ENCODE data around the gene SPATA6L. TPM values are rescaled to one million over a fixed set of nuclear protein-coding genes. Genes with fewer than 3 reads are reported as not detected.

SPATA6L gene
- total RNA-seq, 1 experiment from 2014 or later: 0.57 TPM

- CTCF ChIA-PET: no interaction called here
- H3K4me1 ChIP-seq (ENCODE audit: control insufficient read depth in 1 of 2, insufficient read depth in 2 of 2, low read length in 2 of 2): peaks cover 8 to 15% of the 10 kb centered on the region in 2 experiments; a peak in 3 of 4 replicates
- H3K36me3 ChIP-seq (ENCODE audit: control insufficient read depth in 1 of 2, insufficient read depth in 2 of 2, low read length in 2 of 2): no peaks in the 10 kb centered on the region
- no peaks in the 10 kb centered on the region for H3K27me3 ChIP-seq (ENCODE audit: insufficient read depth, low read length)
- BruUV-seq (replicated peaks): no TSS peak
- no peaks in the 10 kb centered on the region for H3K9me2 ChIP-seq (ENCODE audit: insufficient read depth)
- H3K27ac ChIP-seq (ENCODE audit: low read depth, low read length): no peak overlapping the region
- ATAC-seq (no peak), DNase-seq (ENCODE audit: low read depth, low spot score) (no peak)
- no peaks in the 10 kb centered on the region for H3K9me3 ChIP-seq (ENCODE audit: control insufficient read depth in 1 of 2, insufficient read depth in 1 of 2, low read depth in 1 of 2, low read length in 2 of 2)
- no peak overlapping the region for H2AFZ ChIP-seq (ENCODE audit: low read depth, low read length, poor library complexity, severe bottlenecking)
- TF ChIP-seq EZH2phosphoT487 (IDR thresholded peaks at IDR 0.05; ENCODE audit: borderline replicate concordance): no peak
- no peak for TF ChIP-seq SRF (IDR thresholded peaks at IDR 0.05; ENCODE audit: low read depth)
- no peak for TF ChIP-seq RAD21 (IDR thresholded peaks at IDR 0.05; ENCODE audit: low read depth)
- TF ChIP-seq ZFX (IDR thresholded peaks at IDR 0.05): no peak
- TF ChIP-seq JUND (IDR thresholded peaks at IDR 0.05): no peak
- TF ChIP-seq TCF7L2 (IDR thresholded peaks at IDR 0.05; ENCODE audit: borderline replicate concordance, extremely low read depth, insufficient read depth, insufficient read length): no peak
- TF ChIP-seq SP1 (IDR thresholded peaks at IDR 0.05; ENCODE audit: low read depth): no peak
- no peak for TF ChIP-seq POLR2A (IDR thresholded peaks at IDR 0.05; ENCODE audit: borderline replicate concordance, extremely low read depth, insufficient read depth, insufficient read length)
- TF ChIP-seq ATF3 (IDR thresholded peaks at IDR 0.05): no peak
- TF ChIP-seq EZH2 (IDR thresholded peaks at IDR 0.05): no peak
- no peak for TF ChIP-seq MAX (IDR thresholded peaks at IDR 0.05)
- TF ChIP-seq ZBTB33 (IDR thresholded peaks at IDR 0.05; ENCODE audit: extremely low read depth, insufficient replicate concordance, low read length): no peak
- no peak for TF ChIP-seq ELF1 (IDR thresholded peaks at IDR 0.05; ENCODE audit: borderline replicate concordance, low read depth)
- no peak for TF ChIP-seq SIN3A (IDR thresholded peaks at IDR 0.05; ENCODE audit: low read depth)
- no peak for TF ChIP-seq REST (IDR thresholded peaks at IDR 0.05; ENCODE audit: low read depth)
- no peak for TF ChIP-seq CBX3 (IDR thresholded peaks at IDR 0.05; ENCODE audit: low read depth)
- RAD21 ChIA-PET (ENCODE audit: low non-redundant PET in 1 of 2, low total read pairs in 2 of 2, uncharacterized antibody in 2 of 2, unreplicated experiment in 2 of 2): no interaction called here
- intact Hi-C loops (cut with micrococcal nuclease): loop anchor here (10.0 kb wide), 2 partner anchors 317 to 927 kb away; partner anchors contain the start of gene JAK2
- no peaks in the 10 kb centered on the region; the same call in 1 of the 2 replicates for H3K79me2 ChIP-seq (ENCODE audit: insufficient read depth, low read length)
- no peak overlapping the region for H3K4me2 ChIP-seq (ENCODE audit: low read length)
- H3K4me3 ChIP-seq (replicated peaks in 1 of 2; ENCODE audit: low read depth in 1 of 2, low read length in 2 of 2): no peak overlapping the region
- POLR2A ChIA-PET: no interaction called here
- H4K20me1 ChIP-seq (ENCODE audit: insufficient read depth): no peaks in the 10 kb centered on the region
- no peak overlapping the region for H3K9ac ChIP-seq (ENCODE audit: low read length)
Measured at GRCh38 chr9:4667681-4668080, 1.4 kb upstream of the SPATA6L start.

Measured in HCT116 (cell line).